Middle frontal gyrus (tissue), 1 donor: ENCODE measurements around the gene MUC20.
"Not testable (repeated sequence)": the region's sequence is repeated elsewhere in the genome, so short reads cannot be mapped to it uniquely, and the experiment has no call there.

Experiments used
- DNase-seq: peaks from one replicate; pipeline ENCODE4 v3.0.0-alpha.2; 2015; ENCODE audit warnings: low spot score; ENCODE audit errors: extremely low spot score

Gene MUC20, protein sequence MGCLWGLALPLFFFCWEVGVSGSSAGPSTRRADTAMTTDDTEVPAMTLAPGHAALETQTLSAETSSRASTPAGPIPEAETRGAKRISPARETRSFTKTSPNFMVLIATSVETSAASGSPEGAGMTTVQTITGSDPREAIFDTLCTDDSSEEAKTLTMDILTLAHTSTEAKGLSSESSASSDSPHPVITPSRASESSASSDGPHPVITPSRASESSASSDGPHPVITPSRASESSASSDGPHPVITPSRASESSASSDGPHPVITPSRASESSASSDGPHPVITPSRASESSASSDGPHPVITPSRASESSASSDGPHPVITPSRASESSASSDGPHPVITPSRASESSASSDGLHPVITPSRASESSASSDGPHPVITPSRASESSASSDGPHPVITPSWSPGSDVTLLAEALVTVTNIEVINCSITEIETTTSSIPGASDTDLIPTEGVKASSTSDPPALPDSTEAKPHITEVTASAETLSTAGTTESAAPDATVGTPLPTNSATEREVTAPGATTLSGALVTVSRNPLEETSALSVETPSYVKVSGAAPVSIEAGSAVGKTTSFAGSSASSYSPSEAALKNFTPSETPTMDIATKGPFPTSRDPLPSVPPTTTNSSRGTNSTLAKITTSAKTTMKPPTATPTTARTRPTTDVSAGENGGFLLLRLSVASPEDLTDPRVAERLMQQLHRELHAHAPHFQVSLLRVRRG

DNA sequence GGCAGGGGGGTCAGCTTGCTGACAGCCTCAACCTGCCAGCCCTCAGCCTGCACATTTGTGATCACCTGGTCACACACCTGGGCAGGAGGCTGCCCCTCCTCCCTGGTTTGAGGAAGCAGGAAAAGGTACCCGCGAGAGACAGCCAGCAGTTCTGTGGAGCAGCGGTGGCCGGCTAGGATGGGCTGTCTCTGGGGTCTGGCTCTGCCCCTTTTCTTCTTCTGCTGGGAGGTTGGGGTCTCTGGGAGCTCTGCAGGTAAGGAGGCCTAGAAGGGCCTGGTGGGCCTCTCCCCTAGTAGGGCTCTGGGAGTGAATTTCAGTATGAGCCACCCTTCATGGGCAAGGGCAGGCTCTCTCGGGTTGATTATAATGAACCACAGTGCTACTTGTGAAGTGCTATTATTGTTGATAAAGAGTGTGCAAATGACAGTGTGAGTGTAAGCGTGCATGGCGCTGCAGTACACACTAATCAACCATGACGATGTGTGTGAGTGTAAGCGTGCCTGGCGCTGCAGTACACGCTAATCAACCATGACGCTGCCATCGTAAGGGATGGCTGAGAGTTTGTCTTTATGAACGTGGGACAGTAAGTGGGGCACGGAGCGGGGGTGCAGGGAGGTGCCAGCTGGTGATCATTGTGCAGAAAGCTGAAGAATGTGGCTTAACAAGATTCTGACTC lies at the start of gene MUC20:
Gene MUC20, plus strand, starts transcription at position 148 of the 676 bp plus-strand sequence. Its CDS starts 30 bp downstream, at position 178.
- not testable (repeated sequence) for DNase-seq

DNA sequence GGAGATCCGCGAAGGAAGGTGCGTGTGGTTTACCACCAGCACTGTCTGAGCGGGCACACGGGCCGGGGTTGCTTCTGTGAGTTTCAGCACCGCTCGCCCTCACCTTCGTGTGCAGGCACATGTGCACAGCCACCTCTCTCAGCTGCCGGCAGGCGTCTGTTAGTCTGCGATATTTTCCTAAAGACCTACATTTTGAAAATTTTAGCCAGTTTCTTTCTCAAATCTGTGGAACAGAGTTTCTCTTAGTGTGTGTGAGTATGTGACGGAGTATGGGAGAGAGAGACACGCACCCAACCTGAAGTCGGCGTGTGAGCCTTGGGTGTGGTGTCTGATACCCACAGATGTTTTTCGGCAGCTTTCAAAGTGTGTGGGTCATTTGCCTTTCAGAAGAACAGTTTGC lies 49.5 kb upstream of the MUC20 start:
- not testable (repeated sequence) for DNase-seq

DNA sequence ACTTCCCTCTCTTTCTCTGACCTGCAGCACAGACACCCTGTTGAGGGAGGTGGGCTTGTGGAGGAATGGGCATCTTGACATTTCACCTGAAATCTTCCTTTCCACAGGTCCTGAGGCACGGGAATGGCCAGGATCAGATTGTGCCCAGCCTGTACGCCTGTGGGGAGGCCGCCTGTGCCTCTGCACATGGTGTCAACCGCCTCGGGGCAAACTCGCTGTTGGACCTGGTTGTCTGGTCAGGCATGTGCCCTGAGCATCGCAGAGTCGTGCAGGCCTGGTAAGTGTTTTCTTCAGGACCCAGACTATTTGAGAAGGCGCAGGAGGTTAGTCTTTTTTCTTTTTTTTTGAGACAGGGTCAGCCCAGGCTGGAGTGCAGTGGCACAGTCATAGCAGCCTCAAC lies 47.1 kb upstream of the MUC20 start:
- not testable (repeated sequence) for DNase-seq

DNA sequence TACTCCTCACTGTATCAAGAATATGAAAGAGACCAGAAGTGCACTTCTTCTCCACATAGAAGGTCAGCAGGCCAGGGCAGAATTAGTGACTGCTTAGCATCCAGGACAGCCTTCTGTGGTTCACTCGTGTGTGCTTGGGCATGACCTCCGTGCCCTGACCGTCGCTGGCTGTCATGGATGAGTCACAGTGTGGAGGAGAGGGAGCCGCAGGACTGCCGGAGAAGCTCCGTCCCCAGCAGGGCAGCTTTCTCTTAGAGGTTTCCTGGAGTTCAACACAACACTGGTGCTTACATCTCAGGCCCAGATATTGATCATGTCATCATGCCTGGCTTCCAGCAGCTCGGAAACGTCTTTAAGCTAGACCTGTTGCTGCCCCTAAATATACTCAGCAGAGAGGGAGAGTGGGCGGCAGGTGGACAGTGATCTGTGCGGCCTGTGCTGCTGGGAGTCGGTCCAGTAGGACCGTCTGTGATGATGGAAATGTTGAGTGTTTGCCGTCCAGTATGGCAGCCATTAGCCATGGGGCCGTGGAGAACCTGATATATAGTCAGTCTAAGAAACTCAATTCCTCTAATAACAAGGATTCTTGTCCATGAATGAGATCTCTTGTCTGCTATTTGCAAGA lies 42.3 kb upstream of the MUC20 start:
- not testable (repeated sequence) for DNase-seq

DNA sequence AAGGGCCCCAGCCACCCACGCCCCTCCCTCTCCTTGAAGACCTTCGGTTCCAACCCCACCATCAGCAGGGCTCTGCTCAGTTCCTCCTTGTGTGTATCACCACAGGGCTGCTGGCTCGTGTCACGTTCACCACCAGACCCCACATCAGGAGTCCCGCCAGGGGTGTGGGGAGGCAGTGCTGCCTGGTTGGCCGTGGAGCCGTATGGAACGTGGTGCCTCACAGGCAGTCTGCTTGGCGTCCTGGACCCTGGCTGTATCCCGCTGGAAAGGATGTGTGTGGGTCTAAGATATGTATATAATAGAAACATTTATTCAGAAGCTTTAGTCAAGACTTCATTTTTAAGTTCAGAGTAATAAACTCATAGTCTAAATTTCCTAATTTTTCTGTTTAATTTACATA lies 40.1 kb upstream of the MUC20 start:
- DNase-seq: not testable (repeated sequence)

DNA sequence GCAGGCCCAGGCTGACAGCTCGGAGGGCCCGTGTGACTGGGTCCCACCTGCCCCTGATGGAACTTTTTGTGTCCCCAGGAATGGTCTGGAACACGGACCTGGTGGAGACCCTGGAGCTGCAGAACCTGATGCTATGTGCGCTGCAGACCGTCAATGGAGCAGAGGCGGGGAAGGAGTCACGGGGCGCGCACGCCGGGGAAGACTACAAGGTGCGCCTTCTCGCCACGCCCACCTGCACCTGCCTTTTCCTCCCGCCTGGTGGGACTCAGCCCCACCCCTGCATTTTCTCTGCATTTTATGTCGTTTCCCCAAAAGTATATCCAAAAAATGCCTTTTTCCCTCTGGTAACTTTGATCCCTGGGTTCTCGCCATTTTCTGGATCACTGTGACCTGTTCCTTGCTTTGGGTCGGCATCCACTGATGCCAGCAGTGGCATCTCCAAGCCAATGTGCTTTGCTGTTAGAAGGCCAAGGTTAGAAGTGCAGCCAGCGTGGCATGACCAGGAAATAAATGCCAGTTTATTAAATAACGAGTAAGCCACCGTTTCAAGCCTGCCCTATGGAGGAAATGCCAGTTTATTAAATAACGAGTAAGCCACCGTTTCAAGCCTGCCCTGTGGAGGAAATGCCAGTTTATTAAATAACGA lies 39.2 kb upstream of the MUC20 start:
- not testable (repeated sequence) for DNase-seq

DNA sequence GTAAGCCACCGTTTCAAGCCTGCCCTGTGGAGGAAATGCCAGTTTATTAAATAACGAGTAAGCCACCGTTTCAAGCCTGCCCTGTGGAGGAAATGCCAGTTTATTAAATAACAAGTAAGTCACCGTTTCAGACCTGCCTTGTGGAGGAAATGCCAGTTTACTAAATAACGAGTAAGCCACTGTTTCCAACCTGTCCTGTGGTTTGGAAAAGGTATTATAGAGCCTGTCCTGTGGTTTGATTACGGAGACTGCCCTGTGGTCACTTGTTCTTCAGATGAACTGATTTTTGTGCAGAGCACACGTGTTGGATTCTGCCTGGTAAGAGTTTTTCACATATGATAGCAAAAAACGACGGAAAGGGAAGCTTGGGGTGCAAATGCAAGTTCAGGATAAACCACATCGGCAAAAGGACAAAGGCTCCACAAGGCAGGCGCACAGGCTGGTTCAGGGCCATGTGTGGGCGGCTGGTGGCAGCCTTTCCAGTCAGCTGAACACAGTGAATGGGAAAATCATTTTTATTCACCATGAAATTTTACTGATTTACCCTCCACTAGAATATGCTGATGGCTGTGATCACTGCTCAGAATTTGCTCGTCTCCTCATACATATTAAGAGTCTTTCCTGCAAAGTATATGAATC lies 38.6 kb upstream of the MUC20 start:
- not testable (repeated sequence) for DNase-seq

DNA sequence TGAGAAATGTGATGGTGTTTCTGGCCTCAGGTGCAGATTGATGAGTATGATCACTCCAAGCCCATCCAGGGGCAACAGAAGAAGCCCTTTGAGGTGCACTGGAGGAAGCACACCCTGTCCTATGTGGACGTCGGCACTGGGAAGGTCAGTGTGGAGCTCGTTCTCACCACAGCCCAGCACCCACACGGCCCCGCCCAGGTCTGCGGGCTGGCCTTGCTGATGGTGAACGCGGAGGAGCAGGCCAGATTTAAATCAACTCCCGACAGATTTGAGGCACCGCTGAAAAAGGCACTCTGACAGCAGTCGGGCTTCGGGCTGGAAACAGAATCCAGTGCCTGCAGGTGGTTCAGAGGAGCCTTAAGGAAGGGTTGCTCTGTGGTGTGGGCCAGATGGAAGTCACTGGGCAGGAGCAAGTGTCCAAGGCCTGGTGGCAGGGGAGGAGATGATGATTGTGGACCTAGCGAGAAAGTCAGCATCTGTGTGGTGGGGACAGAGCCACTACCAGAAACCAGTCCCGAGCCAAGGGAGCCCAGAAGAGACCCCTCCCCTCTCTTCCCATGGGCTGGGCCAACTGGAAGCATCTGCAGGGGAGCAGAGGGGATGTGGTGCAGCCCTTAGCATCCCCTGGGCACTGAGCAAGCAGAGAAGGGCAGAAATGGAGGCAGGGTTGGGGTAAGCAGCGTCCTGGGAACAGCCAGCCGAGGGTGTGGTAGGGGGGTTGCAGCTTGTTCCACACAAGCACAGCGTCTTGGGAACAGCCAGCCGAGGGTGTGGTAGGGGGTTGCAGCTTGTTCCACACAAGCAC lies 36.9 kb upstream of the MUC20 start:
- not testable (repeated sequence) for DNase-seq

DNA sequence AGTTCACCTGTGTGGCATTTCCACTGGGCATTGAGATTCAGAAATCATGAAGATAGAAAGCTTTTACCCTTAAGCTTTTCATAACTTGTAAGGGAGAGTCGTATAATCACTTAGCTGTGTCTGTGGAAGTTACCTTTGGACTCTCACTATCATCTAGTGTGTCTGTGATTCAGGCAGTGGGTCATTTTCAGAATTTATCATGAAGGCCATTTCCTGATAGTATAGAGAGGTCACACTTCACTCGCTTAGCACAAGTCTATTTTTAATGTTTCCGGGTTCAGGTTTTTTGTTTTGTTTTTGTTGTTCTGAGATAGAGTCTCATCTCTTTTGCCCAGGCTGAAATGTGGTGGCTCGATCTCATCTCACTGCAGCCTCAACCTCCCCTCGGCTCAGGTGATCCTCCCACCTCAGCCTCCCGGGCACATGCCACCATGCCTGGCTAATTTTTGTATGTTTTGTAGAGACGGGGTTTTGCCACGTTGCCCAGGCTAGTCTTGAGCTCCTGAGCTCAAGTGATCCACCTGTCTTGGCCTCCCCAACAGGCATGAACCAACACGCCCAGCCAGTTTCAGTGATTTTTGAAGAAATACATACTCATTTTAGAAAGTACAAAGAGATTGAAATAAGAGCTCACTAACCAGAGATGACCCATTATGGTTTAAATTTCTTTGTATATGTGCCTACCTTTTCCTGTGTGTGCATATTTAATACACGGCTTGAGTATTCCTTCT lies 36.1 kb upstream of the MUC20 start:
- DNase-seq: not testable (repeated sequence)

DNA sequence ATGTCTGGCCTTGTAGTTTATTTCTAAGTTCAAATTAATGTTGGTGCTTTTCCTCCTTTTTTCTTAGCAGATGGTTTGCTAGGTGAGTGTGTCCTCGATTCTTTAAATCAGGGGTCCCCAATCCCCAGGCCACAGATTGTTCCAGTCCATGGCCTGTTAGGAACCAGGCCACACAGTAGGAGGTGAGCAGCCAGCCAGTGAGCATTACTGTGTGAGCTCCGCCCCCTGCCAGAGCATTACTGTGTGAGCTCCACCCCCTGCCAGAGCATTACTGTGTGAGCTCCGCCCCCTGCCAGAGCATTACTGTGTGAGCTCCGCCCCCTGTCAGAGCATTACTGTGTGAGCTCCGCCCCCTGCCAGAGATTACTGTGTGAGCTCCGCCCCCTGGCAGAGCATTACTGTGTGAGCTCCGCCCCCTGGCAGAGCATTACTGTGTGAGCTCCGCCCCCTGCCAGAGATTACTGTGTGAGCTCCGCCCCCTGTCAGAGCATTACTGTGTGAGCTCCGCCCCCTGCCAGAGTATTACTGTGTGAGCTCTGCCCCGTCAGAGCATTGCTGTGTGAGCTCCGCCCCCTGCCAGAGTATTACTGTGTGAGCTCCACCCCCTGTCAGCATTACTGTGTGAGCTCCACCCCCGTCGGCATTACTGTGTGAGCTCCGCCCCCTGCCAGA lies 34.1 kb upstream of the MUC20 start:
- DNase-seq: not testable (repeated sequence)

DNA sequence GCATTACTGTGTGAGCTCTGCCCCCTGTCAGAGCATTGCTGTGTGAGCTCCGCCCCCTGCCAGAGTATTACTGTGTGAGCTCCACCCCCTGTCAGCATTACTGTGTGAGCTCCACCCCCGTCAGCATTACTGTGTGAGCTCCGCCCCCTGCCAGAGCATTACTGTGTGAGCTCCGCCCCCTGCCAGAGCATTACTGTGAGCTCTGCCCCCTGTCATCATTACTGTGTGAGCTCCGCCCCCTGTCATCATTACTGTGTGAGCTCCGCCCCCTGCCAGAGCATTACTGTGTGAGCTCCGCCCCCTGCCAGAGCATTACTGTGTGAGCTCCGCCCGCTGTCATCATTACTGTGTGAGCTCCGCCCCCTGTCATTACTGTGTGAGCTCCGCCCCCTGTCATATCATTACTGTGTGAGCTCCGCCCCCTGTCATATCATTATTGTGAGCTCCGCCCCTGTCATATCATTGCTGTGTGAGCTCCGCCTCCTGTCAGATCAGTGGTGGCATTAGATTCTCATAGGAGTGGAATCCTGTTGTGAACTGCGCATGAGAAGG lies 33.5 kb upstream of the MUC20 start:
- DNase-seq: not testable (repeated sequence)

DNA sequence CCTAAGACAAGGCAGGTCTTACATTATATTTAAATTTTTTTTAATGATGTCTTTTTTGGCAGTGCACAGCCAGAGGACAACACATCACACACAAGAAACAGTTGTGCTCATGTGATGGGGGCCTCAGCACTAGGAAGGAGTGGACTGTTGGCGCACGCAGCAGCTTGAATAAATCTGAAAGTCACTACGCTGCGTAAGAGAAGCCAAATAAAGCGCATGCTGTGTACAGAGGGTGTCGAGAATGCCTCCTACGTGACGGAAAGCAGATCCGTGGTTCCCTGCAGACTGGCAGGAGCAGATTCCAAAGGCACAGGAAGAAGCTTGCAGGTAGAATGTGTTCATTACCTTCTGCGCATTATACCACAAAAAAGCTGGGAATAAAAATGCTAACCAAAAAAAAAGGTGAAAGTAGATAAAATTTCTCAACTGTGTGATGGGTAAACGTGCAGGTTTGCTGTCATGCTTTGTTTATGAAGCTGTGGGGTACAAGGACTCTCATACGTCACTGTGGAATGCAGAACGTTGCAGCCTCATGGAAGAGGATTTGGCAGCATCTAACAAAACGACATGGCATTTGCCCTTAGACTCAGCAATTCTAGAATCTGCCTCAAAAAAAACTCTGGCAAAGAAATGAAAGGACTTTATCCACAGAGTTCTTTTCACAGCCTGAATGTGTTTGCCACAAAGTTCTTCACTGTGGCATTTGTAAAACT lies 32.2 kb upstream of the MUC20 start:
- DNase-seq: not testable (repeated sequence)

DNA sequence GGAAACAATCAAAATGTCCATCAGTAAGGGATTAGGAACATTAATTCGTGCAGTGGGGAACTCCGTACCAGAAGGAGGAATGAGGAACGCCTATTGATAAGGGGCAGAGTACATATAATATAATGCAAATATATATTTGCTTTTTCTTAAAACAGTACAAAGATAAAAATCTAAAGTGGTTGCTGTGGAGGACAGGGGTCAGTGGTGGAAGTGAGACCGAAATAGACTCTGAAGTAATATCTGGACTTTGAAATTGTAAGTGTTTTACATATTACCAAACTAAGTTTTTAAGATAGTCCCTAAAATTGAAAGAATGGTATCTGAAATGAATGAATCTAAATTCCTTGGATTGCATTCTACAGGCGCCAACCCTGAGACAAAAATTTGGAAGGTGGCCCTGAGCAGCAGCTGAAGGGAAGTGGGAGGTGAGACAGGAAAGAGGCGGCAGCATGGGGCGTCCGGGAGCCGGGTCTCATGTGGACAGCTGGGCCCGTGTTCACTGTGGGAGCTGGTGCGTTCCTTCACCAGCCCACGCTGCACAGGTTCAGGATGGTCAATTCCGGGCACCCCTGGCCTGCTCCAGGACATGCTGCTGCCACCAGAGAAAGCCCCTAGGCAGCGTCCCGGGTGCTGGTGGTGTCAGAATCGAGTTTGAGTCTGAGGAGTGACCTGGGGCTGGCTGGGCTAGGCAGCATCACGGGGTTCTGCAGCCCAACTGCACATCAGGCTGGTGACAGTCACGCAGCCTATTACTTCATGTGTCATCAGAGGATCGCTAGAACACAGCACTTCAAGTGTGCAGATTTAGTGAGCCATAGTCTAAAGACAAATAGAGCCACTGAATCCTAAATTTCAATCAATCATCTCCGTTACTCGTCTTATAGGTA lies 31.4 kb upstream of the MUC20 start:
- not testable (repeated sequence) for DNase-seq

DNA sequence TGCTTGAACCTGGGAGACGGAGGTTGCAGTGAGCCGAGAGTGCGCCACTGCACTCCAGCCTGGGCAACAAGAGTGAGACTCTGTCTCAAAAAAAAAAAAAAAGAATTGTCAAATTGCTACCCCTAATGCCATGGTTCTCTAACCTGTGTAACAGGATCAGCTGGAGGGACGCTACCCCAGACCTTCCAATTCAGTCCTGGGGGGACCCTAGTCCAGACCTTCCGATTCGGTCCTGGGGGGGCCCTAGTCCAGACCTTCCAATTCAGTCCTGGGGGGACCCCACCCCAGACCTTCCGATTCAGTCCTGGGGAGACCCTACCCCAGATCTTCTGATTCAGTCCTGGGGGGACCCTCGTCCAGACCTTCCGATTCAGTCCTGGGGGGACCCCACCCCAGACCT lies 29.8 kb upstream of the MUC20 start:
- DNase-seq: no peak

DNA sequence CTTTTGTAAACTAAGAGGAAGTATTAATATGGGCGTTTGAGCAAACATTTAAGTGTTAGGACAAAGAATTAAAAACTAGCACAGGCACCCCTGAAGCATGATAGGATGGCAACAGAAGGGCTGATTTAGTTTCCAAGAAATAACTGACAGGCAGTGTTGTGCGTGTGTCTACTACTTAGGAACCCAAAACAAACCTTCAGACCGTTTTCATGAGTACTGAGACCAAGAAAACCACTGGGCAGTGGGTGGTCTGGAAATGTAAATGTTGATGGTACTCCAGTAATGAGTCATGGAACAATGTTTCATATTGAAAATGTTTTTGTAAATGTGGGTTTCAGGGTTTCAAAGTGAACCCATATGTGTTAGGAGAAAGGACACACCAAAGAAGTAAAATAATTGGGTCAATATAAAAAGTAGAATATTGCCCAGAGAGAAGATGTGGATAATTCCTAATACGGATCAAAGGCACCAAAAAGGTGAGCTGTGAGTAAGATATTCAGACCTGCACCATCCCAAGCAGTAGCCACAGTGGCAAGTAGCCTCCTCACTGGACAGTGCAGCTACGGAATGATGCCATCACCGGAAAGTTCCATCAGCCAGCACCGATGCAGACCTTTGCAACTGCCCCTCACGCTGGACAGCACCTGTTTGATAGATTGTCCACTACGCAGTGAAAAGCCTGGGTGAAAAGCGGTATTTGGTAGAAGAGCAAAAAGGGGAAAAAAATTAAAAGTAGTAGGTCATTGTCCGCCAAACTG lies 29.0 kb upstream of the MUC20 start:
- DNase-seq: not testable (repeated sequence)

DNA sequence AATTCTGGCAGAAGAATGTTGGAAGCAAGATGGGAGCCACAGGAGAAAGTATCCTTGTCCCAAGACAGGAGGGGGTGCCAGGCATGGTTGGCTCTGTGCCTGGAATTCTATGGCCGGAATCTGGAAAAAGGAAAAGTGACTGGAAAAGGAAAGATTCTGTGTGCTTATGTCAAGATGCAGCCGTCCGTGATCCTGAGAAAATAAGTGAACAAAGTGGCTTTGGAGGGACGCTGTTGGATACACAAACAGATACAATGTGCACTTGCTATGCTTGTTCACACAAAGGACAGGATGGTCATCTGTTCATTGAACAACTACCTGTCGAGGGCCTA lies 28.5 kb upstream of the MUC20 start:
- no peak for DNase-seq
